Right forelimb (tissue), 1 donor: ENCODE data around the gene MYDGF.
"Not testable (repeated sequence)": the region's sequence is repeated elsewhere in the genome, so short reads cannot be mapped to it uniquely, and the experiment has no call there.

Source experiments
- DNase-seq: peaks from one replicate; pipeline ENCODE4 v3.0.0-alpha.2; 2018

MYDGF gene

DNA sequence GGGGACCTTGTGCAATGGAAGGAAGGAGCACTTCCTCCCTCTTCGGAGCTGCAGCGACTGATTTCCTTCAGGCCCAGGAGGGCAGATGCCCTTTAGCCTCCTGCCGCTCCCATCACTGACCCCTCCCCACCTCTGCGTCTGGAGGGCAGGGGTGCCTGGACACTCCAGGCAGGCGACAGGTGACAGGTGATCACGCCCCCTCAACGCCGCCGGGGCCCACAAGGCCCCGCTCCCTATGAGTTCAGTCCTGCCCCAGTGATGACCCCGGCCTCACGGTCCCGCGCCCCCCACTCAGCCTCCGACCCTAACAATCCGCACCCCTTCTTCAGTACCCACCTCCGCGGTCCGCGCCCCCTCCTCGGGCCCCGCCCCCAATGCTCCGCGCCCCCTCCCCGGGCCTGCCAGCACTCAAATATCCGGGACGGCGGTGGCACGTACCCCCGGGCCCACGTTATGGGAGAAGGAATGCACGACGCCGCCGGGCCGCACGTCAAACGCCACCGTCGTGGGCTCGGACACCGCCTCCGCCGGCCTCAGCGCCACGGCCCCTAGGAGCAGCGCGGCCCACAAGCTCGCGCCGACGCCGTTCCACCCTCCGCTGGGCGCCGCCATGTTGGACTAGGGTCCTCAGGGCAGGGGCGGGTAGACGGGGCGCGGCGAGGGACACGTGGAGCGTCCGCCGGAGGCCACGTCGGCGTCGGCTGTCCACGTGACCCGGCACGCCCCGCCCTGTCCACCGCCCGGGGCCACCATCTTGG lies at the start of gene MYDGF:
TSS of gene MYDGF (minus strand) at position 620 of the 758 bp plus-strand sequence. CDS start at position 612, 8 bp downstream.
- peak; percentile 94 for DNase-seq

DNA sequence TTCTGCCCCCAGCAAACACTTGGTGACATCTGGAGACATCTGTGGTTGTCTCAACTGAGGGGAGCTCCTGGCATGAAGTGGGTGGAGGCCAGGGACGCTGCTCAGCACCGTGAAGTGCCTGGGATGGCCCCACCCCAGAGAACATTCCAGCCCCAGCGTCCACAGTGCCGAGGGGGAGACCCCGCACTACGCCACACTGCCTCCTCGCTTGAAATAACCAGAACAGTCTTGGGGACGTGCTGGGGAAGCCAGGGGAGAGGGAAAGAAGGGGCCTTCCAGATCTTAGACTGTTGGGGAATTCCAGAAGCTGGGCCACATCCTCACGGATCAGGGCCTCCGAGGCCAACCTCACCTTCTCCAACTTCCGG lies 49.3 kb upstream of the MYDGF start:
- DNase-seq = no peak

DNA sequence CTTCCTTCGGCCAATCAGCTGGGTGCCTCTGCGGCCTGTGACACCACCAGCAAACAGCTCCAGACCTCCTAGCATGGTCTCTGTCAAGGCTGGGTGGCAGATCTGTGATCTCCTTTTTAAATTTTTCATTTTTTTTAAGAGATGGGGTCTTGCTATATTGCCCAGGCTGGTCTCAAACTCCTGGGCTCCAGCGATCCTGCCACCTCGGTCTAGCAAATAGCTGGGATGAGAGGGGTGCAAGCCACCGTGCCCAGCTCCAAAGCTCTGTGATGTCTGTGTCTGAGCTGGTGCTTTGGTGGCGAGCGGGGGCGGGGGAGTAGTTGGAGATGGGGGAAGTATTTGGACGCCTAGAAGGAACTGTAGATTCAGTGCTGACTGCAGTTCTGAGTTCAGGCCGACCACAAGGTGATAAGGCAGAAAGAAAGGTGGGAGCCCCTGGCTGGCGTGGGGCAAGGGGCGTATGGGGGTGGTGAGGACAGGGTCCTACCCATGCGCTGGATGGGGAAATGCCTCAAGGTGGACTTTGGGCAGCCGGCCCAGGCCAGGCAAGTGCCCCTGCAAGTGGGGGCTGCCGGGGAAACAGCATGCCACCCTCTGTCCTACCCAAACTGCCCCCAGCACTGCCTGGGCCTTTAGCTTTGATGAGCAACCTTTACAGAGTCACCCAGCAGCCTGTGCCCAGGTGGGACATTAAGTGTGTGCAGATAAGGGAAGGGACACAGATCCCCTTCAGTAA lies 48.0 kb upstream of the MYDGF start:
- no peak for DNase-seq

DNA sequence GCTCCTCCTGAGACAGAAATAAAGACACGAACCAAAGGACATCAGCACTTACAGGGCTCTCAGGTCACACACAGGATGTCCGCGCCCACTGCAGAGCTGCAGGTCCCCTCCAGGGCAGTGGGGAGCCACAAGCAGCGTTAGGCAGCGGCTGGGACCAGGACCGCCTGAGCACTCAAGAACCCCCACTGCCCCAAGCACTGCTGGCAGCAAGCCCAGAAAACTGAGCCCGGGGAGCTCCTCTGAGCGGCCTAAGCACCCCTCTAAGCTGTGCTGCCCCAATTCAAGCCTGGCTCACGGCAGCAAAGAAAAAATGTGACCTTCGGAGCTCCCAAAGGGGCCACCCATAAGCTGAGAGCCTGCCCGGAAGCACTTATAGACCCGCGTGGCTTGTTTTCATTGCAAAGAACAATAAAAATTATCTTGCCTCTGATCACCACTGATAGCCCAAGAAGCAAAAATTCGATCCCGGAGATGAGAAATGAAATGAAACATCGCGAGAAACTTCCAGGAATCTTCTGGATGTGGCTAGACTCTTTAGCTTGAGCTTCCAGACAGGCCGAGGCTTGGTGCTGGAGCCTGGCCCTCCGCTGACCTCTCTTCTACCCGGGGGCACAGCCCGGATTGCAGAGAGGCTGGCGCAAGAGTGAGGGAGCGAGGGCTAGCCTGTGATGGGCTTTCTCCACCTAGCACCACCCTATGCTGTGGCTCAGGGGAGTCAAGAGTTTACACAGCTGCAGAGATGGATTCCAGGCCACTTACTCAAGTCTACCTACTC lies 47.2 kb upstream of the MYDGF start:
- no peak for DNase-seq

DNA sequence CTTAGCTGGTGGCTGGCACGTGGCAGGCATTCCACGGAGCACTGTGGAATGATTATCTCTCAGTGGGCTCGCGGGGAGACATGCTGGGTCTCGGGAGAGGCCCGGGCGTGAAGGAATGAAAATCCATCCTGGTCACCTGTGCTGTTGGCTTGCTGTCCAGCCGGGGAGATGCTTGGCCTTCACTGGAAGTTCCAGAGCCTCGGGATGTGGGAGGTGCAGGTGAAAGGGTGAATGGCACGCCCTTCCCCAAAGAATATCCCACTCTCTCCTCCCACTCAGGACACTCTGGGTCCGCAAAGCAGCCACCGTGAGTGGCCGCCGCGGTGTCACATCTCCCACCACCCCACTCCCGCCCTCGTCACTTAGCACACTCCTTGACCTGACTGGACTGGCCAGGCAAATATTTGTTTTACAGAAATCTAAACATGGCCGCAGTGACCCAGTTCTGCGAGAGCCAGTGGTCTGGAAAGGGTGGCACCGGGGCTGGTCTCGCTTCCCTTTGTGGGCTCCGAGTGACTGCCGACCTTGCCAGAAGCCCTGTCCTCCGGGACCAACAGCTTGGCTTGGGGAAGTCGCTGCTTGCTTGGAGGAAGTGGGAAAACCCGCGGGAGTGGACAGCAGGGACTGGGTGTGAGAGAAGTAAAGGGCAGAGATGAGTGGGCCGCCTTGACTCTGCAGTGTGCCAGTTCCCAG lies 45.5 kb upstream of the MYDGF start:
- DNase-seq = no peak

DNA sequence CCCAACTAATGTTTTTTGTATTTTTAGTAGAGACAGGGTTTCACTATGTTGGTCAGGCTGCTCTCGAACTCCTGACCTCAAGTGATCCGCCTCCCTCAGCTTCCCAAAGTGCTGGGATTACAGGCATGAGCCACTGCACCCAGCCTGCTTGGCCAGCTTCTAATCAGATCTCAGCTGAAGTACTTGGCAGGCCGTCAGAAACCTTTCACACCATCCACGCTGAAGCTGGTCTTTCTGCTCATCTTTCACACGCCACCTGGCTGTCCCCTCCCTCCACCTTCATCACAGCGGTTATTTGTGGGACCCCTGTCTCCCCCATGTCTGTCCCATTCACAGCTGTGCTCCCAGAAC lies 45.0 kb upstream of the MYDGF start:
- not testable (repeated sequence) for DNase-seq

DNA sequence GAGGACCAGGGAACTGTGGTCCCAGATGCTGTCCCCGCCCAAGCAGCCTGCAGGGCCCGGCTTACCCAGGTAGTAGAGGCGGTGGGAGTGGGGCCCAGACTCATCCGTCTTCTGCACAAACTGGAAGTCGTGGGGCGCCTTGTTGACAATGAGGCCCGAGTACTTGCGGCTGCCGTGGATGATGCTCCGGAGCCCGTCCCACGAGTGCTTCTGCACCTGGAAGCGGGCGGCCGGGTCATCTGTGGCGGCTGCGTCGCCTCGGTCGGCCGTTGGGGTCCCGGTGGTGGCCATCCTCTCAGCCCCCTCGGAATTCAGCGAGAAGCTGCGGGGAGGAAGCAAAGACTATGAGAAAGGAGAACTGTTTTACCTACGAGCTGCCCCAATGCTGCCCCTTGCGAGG lies 43.9 kb upstream of the MYDGF start:
- no peak for DNase-seq

DNA sequence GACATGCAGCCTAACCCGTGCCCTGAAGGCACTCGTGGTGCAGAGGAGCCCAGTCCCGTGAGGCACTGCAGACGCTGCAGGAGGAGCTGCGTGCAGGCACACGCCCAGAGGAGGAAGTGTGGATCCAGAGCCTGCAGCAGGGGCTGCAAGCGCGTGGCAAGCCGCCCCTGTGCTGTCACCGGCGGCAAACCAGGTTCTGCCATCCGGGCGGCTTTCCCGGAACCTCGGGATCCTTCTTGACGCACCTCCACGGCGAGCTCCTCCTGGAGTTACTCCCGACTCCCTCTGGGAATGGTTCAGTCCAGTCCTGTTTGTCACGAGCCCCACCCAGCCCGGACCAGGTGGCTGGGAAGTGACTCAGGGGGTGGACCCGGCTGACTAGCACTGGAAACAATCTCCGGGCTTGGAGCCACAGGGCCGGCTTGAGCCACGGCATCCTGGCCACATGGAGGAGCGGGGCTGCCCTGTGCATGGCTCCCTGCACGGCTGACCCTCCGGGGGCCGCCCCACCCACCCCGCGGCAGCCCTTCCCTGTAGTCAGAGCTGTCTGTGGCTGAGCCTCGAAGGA lies 43.3 kb upstream of the MYDGF start:
- no peak for DNase-seq

DNA sequence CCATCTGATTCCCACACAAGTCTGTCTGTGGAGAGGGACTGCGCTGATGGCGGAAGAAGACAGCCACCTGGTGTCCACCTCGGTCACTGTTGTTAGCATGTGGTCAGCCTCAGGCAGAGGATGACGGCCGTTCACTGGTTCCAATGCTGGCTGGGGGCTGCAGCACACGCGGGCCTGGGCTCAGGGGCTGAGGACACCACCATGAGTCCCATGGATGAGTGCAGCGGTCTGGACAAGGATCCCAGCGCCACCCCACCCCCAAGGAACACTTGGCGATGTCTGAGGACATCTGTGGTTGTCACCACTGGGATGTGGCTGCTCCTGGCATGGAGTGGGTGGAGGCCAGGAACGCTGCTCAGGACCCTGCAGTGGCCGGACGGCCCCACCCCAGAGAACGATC lies 42.6 kb upstream of the MYDGF start:
- no peak for DNase-seq

DNA sequence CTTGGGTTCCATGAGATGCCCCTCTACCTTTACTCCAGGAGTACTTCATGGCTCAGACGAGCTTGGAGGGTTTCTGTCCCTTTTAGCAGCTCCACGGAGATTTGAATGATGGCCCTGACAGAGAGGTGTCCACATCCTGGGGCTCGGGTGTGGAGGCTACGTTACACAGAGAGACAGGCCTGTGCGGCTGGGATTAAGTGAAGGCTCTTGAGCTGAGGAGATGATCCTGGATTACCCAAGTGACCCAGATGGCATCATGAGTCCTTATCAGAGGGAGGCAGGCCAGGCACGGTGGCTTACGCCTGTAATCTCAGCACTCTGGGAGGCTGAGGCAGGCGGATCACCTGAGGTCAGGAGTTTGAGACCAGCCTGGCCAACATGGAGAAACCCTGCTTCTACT lies 41.1 kb upstream of the MYDGF start:
- DNase-seq = no peak

DNA sequence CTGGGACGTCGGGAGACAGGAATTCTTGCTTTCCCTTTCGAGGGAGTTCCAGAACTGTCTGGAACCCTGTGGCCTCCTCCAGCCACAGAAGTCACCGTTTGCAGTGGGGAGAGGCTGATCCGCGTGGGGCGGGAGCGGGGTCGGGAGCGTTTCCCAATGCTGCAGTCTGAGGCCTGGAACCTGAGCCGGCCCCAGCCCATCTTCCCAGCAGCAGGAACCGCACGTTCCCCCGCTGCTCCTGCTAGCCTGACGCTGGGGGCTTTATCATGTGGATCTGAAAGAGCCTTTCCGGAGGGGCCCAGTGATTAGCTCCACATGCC lies 40.1 kb upstream of the MYDGF start:
- no peak for DNase-seq

DNA sequence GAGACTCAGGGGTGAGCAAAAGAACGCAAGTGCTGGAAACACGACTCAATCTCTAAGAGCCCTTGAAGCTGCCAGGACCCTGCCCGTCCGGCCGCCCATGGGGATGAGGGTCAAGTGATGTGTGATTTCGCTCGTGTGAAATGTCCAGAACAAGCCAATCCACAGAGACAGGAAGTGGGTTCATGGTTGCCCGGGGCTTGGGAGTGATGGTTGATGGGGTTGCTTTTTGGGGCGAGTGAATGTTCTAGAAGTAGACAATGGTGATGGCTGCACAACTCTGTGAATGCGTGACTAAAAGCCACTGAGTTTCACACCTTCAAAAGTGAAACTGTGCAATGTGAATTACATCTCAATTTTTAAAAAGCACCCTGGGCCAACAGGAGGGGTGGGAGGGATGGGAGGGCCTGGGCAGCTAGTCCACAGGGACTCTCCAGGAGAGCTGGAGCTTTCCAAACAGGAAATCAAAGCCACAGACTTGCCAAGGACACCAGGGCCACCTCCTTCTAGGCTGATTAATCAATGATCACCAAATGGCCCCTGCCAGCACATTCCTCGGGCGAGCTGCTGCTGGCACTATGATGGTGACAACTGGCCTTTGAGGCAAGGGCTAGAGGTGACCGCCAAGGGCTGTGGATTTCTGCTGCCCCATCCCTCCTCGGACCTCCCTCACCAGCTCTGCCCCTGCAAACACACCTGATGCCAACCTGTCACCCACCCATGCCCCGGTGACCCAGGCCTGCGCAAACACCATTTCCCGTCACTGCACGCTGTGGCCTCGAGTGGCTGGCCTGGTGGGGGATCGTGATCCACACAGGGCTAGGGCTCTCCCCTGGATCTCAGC lies 39.5 kb upstream of the MYDGF start:
- no peak for DNase-seq

DNA sequence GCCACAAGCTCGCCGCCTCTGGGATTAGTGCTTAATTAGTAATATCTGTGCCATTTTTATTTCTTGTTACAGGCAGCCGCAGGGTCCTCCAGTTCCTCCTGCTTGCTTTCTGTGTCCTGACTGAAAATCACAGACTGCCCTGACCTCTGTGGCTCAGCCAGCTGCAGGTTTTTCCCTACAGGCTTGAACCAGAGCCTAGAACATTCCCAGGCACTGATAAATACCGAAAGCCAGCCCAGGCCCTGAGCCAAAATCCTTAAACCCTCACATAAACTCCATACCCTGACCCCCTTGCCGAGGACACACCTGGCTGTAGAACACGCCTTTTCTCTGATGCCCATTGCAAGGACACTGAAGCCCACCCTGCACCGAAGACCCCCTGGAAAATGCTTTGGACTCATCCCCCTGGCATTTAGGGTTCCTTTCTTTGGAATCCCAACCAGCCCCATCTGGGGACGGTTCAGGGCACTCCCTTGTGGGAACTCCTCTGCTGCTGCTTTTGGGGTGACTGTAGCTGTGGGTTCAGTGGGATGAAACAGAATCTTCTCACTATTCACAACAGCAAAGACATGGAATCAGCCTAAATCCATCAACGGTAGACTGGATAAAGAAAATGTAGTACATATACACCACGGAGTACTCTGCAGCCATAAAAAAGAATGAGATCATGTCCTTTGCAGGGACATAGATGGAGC lies 38.0 kb upstream of the MYDGF start:
- no peak for DNase-seq

DNA sequence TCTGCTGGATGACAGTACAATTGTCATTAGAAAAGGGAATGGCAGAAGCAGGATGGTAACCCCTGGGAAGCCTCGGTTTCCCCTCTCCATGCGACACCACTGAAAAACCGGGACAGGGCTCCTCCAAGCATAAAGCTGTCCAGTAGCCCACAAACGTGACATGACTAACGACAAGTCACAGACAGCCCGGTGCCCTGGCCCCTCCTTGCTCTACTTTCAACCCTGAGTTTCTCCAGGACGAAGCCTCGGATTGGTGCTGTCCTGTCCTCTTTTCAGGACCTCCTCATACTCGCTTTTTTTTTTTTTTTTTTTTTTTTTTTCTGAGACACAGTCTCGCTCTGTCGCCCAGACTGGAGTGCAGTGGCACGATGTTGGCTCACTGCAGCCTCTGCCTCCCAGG lies 37.2 kb upstream of the MYDGF start:
- DNase-seq = no peak

DNA sequence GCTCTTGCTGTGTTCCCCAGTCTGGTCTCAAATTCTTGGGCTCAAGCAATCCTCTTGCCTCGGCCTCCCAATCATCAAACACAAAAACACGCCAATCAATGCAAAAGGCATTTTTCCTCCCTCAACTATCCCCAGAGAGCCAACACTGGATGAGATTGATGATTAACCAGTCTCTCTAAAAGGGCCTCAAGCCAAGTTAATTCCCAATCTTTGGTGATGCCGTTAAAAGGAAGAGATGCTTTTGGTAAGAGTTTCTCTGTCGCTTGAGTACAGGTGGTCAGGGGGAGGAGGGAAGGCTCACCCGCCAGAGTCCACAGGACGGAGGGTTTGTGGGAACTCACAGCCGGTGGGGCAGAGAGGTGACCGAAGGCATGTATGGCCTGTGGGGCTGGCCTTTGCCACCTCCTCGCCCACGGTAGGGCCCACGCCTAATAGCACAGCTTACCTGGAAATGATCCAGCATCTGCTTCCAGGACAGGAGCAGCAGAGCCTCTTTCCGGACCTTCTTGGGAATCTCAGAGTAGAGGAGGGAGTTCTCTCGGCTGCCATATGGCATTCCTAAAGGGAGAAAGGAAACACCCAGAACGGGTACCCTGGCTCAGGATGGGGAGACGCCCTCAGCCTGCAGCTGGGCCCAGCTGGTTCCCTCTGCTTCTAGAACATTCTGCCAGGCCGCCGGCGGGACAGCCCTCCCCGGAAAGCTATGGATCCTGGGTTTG lies 35.4 kb upstream of the MYDGF start:
- DNase-seq = no peak

DNA sequence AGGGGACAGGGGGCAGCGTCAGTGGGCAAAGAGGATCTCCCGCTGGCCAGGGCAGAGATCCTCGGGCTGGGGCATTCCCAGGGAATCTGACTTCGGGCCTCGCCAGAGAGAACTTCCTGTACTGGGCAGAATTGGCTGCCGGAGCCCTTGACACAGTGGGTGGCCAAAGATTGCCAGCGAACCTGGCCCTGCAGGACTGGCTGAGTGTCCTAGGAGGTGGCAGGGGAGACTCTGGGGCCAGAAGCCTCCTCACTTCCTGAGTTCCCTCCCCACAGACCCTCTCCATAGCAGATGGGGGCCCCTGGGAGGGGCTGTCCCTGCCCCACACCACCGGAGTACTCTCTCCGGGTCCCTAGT lies 34.2 kb upstream of the MYDGF start:
- DNase-seq = no peak

DNA sequence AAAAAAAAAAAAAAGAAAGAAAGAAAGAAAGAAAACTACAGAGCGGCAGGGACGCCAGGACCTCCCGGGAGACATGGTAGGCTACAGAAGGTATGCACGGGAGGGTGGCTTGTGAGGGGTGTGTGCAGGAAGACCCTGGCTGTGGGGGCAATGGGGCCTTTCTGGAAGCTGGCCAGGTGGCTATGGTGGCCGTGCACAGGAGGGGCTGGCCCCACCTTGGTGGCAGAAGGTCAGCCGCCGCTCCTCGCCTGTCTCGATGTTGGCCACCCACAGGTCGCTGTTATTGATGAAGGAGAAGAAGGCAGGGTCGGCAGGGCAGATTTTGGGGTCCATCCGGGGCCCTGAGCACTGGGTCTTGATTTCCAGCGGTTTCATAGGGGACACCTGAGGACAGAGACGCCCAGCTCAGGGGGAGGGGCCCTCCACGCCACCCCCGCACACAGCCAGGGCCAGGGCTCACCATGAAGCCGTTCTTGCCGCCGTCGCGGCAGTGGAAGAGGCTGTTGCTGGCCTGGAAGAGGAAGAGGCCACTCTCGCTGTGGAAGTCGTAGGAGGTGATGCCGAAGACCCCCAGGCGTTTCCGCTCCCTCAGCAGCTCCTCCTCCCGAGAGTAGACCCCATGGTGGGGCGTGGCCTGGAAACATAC lies 33.7 kb upstream of the MYDGF start:
- no peak for DNase-seq

DNA sequence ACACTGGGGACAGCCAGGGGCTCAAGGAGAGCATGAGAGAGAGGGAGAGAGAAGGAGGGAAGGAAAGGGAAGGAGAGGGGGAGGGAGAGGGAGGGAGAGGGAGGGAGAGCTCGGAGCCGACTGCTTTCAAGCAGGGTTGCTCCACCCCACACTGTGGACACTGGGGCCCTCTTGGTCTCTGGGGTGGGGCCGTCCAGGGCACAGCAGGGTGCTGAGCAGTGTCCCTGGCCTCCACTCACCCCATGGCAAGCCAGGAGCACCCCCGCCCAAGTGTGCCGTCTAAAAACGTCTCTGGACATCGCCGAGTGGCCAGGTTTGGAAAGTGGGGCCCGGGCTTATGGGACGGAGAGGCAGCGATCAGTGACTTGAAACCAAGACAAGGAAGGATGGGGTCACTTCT lies 32.6 kb upstream of the MYDGF start:
- DNase-seq = no peak

DNA sequence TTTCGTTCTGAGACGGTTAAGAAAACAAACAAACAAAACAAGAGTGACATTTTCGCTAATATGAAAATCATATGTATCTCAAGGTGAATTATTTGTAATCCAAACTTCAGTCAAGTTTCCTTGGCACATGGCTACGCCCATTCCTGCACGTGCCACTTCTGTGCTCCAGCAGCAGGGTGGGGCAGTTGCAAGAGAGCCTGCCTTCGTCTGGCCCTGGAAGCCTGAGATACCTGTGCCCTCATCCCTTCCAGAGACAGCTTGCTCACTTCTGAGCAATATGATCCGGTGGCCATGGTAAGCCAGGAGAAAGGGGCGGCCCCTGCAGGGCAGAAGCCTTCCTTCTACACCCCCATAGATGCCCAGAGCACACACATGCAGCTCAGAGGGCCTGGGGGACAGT lies 31.4 kb upstream of the MYDGF start:
- no peak for DNase-seq

DNA sequence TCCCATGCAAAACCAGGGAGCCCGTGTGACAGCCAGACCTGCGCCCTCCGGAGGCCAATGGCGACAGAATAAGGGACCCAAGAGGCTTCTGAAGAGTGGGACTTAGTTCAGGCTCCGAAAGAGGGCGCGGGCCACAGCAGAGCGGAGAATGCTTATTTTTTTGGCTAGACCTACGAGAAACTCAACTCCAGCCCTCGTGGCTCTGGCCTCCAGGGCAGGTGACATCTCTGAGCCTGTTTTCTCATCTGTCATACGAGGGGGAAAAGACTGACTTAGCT lies 30.5 kb upstream of the MYDGF start:
- no peak for DNase-seq
